HT1080 (cell line): Measurements from ENCODE around the gene FBXL17. TPM values are rescaled to one million over a fixed set of nuclear protein-coding genes. Genes with fewer than 3 reads are reported as not detected.

Source experiments
- DNase-seq: peaks from one replicate; pipeline ENCODE4 v3.0.0-alpha.2; 2015; ENCODE audit warnings: low read depth
- total RNA-seq: library from RNA; depleted of rRNA; stranded (reverse); fragments of >200 nt; shearing (Covaris generic); gene quantifications from 2 replicates; pipeline ENCODE4 v1.2.3, GENCODE V29; 2014

FBXL17 gene
- total RNA-seq, 1 experiment from 2014 or later, result 6.6 TPM

DNA sequence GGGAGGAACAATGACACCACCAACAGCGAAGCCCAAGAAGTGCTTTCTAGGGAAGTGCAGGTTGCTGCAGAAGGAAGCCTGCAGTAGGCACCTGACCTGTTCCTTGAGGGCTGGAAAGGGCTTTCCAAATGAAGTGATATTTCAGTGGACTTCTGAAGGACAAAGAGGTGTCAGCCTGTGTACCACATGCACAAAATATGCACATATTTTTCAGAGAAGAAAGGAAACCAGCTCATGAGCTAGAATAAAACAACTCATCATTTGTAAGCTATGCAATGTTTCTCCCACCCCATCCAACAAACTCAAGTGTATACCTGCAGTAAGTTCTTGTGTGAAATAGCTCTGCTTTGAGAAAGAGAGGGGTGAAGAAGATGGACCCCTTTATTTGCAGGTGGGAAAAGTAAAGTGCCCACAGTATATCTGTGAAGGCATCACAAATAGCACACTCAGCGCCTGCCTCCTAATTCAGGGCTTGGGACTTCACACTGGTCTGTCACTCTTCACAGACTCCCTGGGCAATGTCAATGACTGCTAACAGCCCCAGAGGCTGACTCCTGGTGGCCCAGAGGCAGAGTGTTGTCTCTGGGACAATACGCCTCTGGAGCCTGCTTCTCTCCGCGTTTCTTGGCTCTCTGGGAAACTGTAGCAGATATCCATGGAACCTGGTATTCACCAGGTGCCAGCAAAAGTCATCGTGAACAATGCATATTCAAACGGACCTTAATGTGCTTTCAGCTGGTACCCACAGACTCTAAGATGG, 513.1 kb downstream of the FBXL17 start:
- DNase-seq, result no peak

DNA sequence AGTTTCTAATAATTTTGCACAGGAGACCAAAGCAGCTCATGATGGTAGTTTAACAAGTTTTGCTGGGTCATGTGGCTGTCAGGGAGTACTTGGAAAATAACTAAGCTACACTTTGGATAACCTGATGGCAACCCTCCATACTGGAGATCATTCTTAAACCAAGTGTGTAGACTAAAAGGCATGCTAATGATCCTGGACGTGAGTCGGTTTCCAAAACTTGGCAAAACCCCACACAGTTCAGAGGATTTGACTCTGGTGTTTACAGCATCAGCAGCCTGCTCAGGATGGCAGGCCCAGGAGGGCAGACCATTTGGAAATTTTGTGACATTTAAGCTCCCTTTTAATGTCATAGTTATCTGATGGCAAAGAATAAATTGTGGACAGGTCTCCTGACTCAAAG, 514.6 kb downstream of the FBXL17 start:
- no peak for DNase-seq

DNA sequence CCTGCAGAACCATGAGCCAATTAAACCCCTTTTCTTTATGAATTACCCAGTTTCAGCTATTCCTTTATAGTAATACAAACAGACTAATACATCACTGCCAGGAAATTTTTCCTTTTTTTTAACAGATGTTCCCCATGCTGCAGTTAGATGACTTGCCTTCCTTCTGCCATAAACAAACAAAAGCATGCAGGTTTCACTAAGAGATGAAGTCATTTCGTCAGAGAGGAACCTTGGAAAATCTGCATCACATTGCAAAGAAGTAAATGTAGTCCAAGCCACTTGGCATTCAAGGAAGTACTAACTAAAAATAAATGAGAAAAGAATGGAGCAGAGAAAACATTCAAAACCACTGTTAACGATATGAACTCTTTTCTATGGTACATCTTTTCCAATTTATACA, 517.1 kb downstream of the FBXL17 start:
- DNase-seq, result no peak

DNA sequence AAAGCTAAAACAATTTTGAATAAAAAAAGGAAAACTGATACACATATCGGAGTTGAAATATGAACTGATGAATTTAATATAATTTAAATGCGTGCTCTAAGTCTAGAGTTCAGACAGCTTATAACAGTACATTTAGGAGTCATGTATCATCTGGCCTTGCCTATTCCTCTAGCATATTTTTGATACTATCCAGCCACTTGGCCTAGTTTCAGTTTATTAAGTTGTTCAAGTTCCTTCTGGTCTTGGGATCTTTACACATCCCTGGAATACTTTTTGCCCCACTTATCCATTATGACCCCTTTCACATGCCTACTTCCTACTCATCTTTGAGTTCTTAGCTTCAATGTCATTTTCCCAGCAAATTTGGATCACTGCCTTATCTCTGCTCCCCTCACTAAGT, 518.8 kb downstream of the FBXL17 start:
- DNase-seq, result no peak

DNA sequence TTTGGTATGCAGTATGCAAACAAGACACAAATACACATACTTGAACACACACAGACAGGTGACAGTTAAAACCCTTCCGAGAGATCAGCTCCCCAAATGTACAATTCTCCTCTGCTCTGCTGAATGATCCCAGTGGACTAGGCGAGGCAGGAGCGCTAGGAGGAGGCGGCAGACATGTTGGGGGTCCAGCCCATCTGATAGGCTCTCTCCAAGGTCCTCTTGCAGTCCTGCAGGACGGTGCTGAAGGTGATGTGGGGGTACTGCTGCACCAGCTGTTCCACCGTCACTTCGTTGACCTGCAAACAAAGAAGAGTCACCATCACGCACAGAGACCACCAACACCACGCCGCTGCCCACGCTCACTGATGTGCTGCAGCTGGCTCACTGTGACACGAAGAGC, 520.3 kb downstream of the FBXL17 start:
- DNase-seq, result no peak

DNA sequence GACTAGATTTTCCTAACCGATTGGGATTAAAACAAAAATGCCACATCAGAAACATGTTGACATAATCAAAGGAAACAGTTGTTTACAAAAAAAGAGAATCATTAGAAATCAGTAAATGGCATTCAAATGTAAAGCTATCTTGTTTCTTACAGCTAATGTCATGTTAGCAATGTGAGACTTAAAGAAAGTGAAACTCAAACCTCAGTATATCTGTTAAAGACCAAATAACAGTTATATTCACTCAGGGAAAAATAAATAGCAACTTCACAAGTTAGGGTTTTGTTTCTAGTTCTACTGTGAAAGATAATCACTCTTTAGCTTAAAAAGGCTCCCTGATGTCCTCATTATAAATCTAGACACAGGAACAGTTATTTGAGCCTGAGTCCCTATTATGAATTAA, 521.9 kb downstream of the FBXL17 start:
- DNase-seq, result no peak

DNA sequence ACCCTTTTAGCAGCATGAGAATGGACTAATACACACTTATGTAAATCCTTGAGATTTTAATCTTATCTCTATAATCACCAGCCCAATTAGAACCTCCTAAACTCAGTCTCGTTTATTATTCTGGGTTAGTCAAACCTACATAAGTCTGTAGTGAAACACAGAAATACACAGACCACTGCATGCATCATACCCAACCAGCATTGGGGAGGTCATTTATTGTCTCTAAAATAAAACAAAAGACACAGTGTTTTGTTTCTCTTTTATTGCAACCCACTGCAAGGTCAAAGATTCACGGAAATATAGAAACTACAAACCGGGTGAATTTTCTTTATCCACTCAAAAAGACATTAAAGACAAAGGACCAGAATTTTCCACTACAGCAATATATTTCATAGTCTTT, 523.1 kb downstream of the FBXL17 start:
- DNase-seq, result no peak

DNA sequence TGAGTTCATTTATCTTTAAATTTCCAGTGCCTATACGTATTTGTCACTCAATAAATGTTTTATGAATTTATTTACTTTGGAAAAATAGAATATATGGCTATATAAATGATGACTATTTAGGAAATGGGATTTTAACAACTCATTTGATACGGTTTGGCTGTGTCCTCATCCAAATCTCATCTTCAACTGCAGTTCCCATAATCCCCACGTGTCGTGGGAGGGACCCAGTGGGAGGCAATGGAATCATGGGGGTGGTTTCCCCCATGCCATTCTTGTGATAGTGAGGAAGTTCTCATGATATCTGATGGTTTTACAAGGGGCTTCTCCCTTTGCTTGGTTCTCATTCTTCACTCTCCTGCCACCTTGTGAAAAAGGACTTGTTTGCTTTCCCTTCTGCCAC, 523.6 kb downstream of the FBXL17 start:
- DNase-seq, result no peak

DNA sequence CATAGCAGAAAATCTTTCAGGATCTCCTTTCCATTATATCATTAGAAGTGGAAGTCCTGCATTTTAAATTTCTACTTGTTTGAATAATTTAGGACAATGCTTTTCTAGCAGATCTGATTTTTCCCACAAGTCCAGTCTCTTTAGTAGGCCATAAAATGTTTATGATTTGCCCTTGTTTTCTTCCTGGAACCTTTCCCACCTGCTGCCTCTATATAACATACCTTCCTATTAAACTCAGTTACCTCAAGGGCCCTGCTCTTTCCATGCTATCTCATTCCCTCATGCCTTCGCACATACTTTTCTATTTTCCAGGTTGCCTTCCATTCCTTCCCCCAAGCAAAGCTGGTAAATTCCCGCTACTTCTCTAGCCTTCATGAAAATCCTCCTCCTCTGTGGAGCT, 524.1 kb downstream of the FBXL17 start:
- DNase-seq, result no peak

DNA sequence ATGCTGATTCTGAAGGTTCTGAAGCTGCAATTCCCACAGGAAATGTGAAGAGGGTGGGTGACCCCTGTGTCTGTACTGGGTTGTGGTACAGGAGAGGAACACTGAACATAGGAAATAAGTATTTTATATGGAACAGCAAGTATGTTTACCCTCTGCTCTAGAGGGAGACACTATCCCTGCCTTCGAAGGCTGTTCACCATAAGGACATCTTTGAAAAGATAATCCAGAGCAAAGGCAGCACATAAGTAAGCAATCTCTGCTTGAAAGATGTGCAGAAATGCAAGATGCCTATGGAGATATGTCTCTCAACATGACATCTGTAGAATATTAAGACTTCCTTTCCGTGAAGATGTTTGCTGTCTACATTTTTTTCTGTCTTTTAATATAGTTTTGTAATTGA, 526.7 kb downstream of the FBXL17 start:
- no peak for DNase-seq

DNA sequence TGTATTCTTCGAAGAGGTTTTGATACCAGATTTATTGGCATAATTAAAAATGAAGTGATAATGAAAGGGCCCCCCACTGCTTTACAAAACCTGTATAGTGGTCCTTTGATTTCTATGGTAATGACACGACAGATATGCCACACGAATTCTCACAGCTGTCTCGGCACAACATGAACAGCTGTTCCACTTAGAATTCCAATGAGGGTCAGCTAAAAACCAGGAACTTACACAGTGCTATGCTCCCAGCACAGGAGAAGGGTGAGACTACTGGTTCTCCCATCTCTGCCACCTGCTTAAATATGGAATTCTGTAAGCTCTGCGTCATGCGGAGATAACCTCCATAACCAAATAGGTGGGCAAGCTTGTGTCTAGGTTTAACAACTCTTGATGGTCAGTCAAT, 528.2 kb downstream of the FBXL17 start:
- no peak for DNase-seq

DNA sequence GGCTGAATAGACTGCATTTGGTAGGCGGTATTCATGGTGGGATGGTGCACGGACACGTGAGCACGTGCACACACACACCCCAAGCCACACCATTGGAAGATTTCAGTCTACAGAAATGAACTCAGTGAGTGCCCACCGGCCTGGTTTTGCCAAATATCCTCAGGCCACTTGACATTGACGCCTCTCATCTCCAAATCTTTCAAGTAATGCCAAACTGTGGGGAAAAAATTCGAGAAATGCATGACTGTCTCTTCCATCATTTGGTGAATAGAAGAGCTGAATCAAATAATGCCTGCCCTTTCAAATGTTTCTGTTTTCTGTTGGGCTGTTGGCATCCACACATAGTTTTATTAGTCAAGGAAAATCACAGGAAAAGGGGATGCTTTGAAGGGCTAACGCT, 528.9 kb downstream of the FBXL17 start:
- no peak for DNase-seq

DNA sequence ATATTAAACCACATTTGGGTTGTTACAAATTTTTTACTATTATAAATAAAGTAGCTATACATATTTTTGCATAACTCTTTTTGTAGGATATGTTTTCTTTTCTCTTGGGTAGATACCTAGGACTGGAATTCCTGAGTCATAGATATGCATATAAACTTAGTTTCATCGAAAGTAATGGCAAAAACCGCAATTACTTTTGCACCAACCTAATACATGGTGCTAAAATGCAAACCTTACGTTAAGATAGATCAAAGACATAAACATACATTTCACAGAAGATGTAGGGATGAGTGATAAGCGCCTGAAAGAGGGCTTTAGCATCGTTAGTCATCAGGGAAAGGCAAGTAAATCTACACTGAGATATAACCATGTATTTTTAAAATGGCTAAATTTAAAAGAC, 532.8 kb downstream of the FBXL17 start:
- DNase-seq, result no peak

DNA sequence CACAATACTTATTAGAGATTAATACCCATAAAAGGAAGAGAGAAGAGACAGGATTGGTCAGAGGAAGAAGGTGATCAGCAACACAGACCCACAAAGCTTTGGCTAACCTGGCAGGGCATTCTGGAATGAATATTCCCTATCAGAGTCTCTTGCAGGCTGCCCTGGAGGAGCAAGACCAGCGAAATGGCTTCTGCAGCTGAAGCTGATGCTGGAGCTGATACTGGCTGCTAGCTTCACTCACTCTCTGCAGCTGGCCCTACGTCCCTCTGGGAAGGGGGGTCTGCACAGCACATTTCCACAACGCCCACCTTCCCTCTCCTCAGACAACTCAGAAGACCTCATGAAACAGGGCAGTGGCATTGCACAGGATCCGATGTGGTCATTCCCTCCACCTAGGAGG, 541.3 kb downstream of the FBXL17 start:
- DNase-seq, result no peak

DNA sequence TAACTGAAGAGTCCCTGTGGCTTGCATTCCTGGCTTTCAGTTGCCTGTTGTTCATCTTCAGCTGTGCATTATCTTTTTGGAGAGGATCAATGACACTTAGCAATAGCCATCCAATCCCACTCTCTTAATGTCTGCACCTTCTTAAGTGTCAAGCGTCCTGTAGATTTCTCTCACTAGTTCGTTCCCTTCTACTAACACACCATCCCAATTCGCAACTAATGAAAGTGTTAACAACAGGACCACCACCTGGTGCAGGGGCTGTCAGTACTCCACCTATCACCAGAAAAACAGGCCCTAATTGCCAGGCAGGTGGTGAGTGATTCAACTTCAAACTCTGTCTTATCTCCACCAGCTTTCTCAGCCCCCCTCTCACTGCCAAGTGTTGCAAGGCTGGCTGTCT, 541.7 kb downstream of the FBXL17 start:
- no peak for DNase-seq

DNA sequence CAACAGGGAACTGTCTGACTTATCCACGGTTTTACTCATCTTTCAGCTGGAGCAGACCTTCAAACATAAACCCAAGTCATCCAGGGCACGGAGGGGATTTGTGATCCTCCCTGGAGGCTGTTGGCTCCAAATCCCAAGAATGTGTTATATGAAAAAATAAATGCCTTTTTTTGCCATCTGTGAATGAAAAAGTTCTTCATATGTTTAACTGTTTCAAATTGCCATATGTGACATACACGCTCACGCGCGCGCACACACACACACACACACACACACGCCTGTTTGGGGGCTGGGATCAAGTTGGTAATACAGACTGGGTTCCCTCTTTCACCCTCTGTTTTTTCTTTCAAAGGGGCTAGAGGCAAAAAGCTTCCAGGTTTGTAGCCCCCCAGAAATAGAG, 546.8 kb downstream of the FBXL17 start:
- no peak for DNase-seq

DNA sequence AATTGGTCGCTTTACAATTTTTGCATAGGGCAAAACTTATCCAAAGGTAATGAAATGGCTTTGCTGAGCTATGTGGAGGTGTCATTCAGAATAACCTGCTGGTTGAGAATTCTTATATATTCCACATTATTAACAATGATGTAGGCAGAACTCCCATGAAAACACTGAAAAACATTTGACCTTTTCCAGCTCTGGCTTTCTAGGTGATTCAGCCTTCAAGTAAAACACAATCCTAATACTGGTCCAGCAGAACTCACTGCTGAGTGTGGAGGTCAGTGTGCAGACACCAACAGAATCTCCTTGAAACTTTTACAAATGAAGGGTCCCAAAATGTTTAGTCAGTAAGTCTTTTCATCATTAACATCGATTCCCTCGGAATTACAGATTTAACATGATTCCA, 549.2 kb downstream of the FBXL17 start:
- no peak for DNase-seq

DNA sequence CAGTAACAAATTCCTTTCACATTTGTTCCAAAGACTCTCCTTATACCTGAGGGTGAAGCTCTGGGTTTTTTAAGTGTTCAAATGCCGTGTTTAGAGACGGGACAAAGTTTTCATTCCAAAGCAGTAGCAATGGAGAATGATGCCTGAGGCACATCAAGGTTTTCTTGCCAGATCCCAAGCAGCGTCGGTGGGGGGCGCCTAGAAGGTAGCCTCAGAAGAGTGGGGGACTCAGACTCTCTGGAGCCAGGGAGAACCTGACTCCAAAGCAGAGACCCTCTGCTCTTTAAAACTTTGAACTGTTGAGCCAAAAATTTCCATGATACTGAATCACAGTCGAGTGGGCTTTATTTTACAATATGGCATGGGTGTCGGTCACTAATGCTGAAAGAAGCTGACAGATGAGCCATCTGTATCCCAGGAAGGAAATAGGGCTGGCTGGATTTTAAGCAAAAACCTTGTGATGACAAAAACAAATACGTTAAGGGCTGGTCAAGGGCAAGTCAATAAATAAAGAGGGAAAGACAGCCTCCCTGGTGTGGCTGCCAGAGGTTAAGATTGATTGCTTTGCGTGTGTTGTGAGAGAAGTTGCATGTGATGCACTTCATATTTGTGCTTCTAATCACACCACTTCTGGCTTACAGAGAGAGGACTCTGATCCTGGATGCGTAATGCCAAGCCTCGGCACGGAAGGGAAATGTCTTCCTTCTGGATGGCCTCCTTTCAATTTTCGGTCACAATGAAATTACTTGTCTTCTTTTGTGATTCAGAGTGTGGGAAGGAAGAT, 550.1 kb downstream of the FBXL17 start:
- DNase-seq, result no peak

DNA sequence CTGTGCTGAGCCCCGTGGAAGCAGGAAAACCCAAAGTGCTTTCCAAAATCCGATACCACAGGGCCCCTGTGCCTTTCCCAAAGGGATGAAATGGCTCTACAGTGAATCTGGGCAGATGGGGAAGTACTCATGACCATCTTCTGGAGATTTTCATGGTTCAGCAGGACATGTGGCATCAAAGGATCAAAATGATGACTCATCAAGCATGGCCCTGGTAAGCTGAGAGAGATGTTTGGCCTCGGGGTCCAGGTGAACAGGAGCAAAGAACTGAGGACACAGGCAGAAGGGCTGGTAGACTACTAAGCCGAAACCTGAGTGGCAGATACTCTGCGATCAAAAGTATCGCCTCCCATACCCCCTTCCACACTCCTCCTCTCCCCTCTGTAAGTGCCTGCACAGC, 551.1 kb downstream of the FBXL17 start:
- DNase-seq, result no peak

DNA sequence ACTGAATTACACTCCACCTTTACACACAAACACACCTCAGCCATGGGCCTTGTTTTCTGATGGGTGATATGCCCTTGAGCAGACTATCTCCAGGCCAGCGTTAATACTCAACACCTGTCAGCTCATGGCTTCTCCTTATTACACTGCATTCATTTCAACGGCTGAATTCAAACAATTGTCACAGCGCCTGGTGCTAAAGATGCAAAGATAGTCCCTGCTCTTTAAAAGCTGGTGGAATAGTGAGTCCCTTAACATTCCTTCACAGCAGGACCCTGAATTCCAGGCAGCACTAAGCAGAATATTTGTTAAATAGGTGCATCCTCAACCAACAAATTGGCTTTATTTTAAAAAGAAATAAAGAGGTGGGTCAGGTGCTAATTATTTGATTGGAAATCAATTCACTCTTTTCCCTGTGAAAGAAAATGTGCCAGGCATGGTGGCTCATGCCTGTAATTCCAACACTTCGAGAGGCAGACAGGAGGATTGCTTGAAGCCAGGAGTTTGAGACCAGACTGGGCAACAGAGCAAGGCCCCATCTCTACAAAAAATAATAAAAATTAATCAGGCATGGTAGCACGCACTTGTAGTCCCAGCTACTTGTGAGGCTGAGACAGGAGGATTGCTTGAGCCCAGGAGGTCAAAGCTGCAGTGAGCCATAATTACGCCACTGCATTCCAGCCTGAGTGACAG, 555.4 kb downstream of the FBXL17 start:
- DNase-seq, result no peak

DNA sequence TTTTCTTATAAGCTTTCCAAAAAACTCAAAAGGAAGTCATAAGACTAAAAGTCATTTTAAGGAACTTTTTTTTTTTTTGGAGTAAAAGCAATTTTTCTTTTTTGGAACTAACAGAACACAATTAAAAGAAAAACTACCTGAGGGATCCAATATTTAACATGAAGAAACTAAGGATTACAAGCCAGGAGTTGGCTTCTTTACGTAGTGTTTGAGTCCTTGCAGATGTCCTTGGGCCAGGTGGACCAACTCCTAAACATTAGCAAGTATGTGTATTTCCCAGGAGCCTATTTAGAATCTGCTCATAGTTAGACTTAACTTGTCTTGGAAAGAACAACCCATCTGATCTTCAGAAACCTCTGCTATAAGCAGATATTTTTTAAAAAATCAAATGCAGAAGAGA, 557.1 kb downstream of the FBXL17 start:
- DNase-seq, result no peak

DNA sequence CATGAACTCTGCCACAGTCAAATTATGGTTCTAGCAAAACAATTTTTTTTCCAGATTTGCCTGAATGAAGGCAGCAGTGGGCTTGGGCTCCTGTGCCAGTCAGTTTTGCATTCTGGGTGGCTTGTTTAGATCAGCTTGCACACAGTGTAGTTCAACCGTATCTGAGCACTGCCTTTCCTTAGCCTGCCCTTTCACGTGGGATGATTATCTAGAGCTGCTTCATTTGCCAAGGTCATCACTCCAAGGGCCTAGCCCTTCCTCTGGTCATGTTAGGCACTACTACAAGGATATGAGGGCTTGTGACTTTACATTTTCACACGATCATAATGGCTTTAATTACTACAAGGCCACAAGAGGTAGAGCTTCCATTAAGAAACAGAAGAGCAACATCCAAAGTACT, 560.6 kb downstream of the FBXL17 start:
- DNase-seq, result no peak

DNA sequence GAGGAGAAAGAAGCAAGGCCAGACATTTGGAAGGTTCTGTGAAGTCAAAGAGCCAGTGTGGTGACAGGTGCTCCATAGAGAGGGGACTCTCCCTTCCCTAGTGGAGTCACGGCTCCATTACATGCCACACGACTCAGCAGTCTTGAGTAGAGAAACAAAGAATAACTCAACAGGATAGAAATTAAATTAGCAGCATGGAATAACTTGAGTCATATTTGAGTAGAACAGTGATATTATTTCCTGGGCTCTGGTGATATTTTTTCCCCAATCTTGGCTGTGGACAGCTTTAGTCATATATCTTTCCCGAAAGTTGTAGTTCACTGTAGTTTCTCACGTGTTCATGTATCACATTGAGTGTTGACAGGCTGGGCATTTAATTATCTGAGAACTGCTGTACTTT, 561.5 kb downstream of the FBXL17 start:
- no peak for DNase-seq
